Measurements from ENCODE around the gene FHAD1. TPM values are rescaled to one million over a fixed set of nuclear protein-coding genes. Genes with fewer than 3 reads are reported as not detected.

The FHAD1 gene
- total RNA-seq, 1 donor, result under 0.01 TPM

DNA sequence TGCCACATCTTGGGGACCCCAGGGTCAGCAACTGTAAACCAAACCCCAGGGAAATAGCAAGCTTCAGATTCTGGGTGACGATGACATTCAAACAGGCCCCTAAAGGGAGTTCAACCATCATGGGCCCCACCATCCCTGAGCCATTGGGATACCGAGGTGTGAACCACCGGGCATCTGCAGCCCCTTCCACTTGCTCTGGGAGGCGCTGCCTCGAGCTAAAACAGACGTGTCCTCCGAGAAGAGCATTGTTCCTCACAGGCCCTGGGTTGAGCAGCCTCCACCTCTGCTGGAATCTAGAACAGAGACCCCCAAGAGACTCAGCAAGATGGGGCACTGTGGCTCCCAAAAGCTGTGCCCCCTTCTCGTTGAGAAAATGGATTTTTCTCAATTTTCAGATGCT, 143.6 kb downstream of the FHAD1 start:
- no peak for DNase-seq (ENCODE audit: low read depth in 2 of 3, low spot score in 2 of 3)

DNA sequence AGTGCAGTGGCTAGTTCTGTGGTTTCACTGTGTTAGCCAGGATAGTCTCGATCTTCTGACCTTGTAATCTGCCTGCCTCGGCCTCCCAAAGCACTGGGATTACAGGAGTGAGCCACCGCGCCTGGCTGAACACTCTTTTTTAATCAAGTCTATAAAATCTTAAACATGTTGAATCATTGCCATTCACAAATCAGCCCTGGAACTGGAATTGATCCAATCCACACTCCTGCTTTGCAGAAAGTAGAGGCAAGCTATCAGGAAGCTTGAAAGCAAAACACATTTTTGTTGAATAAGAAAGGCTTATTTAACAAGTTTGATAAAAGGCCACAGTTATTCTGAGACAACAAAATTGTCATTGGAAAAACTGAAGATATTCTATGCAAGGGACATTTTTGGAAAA, 144.3 kb downstream of the FHAD1 start:
- no peak for DNase-seq (ENCODE audit: low read depth in 2 of 3, low spot score in 2 of 3)

DNA sequence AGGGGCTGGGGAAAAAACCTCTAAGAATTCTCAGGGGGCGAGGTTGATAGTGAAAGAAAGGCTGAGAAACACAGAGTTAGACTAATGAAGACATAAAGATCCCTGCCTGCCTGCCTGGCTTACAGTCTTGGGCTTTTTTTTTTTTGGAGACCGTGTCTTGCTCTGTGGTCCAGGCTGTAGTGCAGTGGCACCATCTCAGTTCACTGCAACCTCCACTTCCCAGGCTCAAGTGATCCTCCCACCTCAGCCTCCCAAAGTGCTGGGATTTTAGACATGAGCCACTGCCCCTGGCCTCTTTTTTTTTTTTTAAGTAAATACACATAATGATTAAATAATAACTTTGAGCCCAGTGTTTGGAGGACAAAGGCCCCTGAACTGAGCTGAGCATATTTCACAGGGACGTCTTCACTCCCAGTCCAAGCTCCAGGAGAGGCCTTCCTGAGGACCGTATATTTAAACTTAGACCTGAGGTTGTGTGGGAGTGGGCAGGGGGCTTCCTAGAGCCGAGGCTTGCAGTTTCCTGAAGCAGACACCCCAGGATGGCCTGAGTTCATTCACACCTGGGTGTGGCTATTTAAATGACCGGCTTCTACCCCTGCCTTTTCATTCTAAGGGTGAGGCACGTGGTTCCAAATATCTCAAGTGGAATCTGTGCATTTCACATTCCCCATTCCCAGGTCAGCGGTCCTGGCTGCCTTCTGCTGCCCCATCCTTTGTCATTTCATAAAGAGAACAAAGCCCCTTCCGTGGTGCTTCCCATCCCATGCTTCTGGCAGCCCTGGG, 146.6 kb downstream of the FHAD1 start:
- no peak for DNase-seq (ENCODE audit: low read depth in 2 of 3, low spot score in 2 of 3)

DNA sequence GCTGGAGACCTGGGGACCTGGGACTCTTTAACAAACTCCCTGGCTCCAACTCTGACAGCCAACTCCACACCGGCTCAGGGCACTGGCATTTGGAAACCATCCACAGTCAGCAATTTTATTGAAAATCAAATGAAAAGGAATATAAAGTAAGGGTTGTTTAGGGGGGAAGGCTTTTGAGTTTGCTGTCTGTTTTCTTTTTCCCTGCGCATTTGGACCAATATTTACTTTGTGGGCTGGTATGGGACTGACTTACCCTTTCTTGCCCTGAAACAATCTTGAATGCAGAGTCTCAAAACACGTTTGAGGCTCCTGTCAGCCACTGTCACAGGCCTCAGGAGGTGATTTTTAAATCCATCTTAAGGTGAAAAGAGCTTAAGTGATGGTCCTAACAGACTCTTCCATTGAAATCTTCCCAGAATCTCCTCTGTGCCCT, 147.3 kb downstream of the FHAD1 start:
- no peak for DNase-seq (ENCODE audit: low read depth in 2 of 3, low spot score in 2 of 3)

DNA sequence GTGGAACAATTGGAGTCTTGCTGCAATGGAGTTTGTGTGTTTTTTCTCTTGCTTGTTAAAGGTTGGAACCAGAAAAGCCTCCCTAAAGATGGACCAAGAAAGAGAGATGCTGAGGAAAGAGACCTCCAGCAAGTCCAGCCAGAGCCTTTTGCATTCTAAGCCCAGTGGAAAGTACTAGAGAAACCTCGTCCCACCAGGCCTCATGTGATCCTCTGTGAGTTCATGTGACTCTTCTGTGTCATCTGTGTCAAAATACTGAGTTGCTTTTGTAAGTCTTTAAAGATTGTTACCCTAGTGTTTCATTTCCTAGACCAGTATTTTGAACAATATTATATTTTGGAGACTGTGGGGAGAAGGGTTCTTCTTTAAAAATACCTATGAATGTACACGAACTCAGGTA, 150.2 kb downstream of the FHAD1 start:
- no peak for DNase-seq (ENCODE audit: low read depth in 2 of 3, low spot score in 2 of 3)

DNA sequence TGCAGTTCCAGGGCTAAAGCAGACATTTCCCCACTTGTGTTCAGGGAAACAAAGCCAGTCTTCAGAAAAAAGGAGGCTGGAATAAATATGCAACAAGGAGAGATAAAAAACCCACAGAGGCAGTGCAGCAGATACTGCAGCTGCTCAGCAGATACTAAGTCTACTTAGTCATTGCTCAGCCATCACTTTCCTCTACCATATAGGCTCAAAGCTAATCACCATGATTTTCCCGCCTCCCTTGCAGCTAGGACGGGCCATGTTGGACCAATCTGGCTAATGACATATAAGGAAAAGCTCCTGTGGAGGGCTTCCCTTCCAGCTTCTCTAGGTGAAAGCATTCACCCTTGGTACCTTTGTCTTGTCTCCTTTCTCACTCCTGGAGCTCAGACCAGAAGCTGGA, 152.7 kb downstream of the FHAD1 start:
- DNase-seq (ENCODE audit: low read depth in 2 of 3, low spot score in 2 of 3), result no peak

DNA sequence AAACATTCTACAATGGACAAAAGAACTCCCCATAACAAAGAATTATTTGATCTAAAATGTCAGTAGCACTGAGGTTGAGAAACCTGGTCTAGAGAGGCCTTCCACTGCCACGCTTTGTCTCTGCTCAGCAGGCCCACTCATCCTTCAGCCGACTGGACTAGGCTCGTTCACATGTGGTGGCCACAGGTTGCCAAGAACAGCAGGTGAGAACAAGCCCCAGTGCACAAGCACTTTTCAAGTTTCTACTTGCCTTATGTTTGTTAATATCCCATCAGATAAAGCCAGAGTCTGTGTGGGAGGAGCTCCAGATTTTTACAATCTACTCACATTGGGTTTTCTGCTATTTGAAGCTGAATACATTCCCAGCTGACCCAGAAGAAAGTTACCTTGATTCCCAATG, 153.6 kb downstream of the FHAD1 start:
- DNase-seq (ENCODE audit: low read depth in 2 of 3, low spot score in 2 of 3), result no peak

DNA sequence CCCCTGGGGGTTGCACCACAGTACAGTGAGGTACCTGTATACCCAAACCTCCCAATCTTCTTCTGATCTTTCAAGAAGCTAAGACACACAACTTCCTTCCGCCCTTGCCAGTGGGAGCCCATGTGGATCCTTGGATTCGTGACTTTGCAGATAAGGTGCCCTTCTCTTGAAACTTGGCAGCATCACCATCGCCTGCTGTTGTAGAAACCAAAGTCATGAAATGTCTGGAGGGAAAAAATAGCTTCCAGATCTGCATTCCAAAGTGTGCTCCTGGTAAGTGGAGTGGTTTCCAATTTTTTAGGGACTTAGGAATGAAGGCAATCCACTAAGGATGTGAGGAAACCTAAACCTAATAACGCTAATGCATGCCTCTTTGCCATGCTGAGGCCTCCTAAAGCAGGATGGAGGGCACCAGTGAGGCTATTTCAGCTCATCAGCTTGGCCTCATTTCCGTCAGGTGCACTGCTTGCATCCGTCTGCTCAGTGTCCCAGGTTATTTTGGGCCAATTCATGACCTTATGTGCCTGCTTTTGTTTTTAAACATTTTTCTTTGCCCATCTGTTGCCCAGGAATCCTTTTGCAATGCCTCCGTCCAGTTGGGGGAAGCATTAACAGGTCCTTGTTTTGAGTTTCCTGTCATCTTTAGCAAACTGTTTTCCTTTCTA, 154.5 kb downstream of the FHAD1 start:
- DNase-seq (ENCODE audit: low read depth in 2 of 3, low spot score in 2 of 3), result no peak

DNA sequence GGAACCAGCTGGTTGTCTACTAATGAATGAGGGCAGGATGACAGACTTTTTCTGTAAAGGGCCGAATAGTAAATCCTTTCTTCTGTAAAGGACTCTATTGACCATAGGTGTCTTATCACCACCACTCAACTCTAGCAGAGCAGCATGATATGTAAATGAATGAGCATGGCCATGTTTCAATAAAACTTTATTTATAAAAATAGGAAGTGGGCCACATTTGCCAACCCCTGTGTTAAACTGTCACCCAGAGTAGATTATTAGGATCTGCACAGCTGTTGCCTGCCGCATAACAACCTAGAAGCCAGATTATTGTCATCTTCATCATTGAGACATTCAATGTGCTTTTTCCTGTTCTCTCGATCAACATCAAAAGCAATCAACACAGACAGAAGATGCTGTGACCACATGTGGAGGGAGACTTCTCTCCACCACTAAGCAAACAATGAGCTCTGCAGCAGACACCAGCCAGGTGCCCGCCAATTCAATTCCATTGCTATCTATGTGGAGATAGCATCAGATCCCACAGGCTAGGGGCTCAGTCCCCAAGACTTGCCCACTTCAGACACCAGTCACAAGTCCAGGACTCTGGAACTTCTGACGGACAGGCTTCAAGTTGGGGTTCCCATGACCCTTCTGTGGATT, 155.9 kb downstream of the FHAD1 start:
- no peak for DNase-seq (ENCODE audit: low read depth in 2 of 3, low spot score in 2 of 3)

DNA sequence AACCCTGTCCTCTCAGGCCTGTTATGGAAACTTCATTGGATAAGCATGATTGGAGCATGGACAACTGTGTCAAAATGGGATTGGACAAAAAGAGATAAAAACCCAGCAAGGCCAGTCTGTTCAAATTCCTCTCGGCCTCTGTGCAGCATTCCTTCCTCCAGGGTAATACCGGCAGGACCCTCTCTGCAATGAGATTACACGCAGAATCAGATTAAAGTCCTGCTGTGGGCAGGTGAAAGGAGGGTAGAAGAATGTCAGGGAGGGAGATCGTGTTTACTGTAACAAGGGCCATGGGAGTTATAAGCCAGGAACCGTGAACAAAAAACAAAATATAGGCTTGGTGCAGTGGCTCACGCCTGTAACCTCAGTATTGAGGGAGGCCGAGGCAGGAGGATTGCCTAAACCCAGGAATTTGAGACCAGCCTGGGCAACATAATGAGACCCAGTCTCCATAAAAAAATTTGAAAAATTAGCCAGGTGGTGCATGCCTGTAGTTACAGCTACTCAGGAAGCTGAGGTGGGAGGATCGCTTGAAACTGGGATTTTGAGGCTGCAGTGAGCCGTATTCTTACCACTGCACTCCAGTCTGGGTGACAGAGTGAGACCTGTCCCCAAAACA, 157.0 kb downstream of the FHAD1 start:
- no peak for DNase-seq (ENCODE audit: low read depth in 2 of 3, low spot score in 2 of 3)

DNA sequence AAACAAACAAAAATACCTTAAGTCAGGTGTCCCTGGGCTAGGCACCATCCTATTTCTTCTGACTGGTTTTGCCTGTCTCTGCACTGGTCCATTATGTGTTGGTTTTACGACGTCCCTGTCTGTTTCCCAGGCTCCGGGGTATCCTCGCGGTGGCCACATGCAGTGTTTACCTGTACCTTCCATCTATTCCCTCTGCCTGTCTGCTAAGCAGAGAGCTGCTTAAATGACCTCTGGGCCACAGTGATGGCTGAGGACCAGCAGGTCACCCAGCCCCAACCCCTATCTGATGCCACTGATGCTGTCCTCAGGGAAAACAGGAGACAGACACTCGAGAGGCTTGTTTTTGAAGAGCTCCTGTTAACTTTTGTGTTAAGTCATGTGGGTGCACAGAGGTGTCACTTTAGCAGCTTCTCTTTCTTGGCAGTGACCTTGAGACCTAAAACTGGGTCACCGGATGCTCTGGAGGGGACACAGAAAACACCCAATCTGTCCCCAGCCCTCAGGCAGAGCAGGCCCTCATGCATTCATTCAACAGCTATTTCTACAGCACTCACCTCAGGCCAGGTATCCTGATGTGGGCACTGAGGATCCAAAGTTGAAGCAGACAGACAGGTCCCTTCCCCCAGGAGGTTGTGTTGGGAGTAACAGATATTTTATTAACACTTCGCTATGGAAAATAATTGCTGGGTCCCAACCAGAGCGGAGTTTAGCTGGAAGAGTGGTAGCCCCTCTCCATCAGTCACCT, 158.3 kb downstream of the FHAD1 start:
- DNase-seq (ENCODE audit: low read depth in 2 of 3, low spot score in 2 of 3), result no peak

DNA sequence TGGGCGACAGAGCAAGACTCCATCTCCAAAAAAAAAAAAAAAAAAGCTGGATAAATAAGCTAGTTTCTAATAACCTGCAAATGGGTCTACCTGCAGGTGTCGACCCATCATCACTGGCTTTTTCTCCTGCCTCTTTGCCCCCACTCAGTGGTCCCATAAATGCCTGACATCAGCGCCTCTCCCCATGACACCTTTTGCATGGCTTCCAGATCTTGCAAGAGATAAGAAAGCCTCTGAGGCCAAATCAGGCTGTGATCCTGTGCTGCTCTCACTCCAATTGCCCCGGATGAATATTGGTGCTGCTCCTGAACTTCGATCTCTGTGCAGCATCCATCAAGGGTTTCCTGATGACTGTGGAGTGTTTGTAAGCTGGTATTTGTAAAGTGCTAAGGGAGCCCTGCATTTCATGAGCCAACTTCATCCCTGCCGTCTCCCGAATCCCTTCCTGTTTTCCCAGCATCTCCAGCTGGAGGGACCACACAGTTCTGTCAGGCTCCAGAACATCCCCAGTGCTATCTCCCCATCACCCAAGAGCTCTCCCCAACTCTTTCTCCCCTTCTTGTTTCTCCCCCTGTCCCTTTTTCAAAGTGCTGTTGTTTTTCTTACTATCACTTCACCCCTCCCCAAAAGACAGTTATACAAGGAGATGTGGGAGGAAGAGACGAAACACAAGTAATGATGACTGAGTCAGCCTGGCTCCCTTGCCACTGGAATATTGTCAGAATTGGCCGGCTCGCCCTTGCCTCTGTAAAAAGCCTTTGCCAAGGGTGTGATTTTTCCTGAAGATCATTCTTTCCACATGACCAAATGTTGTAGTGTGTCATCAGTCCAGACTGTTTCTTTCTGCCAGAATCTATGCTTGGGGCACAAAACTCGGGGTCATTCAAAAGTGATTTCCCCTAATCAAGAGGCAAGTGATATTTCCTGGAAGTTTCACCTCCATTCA, 159.9 kb downstream of the FHAD1 start:
- DNase-seq (ENCODE audit: low read depth in 2 of 3, low spot score in 2 of 3), result no peak

DNA sequence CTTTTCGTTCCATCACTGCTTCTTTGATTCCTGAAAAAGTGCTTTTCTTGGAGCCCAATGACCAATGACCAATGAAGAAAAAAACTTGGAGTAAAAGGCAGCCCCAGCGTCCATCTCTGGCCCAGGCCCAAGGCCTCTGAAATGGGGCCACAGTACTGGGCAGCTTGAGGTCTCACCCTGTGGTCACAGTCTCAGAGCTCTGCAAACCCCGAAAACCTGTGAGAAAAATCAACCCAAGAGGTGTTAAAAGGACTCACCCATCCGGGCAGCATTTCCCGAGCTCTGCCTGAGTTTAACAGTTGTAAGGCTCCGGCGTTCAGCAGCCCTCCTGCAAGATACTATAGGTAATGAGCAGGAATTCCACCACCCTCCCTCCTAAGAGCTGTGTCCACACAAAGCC, 160.6 kb downstream of the FHAD1 start:
- no peak for DNase-seq (ENCODE audit: low read depth in 2 of 3, low spot score in 2 of 3)

DNA sequence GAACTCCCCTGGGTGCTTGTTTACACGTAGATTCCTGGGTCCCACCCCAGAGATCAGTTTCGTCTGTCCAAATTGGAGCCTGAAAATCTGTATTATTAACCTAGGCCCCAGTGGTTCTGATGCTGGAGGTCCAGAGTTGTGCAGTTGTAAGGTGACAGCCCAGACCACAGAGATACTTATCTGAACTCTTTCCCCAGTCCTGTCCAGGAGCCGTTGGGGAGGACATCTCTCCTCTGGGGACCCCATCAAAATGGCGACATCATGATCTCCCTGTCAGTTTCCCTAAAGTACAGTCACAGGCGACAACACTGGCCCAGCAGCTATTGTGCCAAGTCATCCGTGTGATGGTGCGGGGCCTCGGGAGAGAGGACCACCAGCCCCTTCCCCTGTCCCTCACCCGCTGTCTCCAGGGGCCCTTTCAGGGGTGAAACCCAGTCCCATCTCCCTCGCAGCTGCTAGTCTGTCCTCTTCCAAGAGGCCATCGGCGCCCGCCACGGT, 161.9 kb downstream of the FHAD1 start:
- no peak for DNase-seq (ENCODE audit: low read depth in 2 of 3, low spot score in 2 of 3)

DNA sequence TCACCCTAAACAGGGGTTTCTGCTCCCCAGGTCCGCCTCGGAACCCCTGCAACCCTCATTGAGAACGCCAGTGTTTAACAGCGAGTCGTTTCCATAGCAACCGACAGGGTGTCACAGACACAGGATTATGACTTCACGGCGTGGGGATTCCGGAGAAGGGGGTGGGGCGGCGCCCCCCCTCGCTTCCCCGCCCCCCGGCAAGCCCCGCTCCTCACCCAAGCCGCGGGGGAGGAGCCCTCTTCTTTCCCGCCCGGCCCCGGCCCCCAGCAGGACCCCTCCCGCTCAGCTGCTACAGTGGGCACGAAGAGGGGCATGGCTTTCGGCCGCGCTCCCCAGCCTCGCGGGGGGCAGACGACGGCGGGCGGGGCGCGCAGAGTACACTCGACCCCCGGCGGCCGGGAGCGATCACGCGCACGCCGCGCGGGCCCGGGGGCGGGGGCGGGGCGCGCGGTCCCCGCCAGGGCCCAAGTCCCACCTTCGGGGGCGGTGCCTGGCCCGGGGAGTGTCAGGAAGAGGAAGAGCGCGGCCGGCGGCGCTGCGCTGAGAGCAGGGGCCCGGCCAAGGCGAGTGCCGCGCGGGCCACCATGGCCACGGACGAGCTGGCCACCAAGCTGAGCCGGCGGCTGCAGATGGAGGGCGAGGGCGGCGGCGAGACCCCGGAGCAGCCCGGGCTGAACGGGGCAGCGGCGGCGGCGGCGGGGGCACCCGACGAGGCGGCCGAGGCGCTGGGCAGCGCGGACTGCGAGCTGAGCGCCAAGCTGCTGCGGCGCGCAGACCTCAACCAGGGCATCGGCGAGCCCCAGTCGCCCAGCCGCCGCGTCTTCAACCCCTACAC, 162.6 kb downstream of the FHAD1 start, which contains the start of gene EFHD2:
Gene EFHD2 (plus strand): TSS at position 501 of the 835 bp plus-strand sequence. CDS start 84 bp downstream, at position 585.
- DNase-seq (ENCODE audit: low read depth in 2 of 3, low spot score in 2 of 3), result peak; percentile 89 to 95 (median 93)

DNA sequence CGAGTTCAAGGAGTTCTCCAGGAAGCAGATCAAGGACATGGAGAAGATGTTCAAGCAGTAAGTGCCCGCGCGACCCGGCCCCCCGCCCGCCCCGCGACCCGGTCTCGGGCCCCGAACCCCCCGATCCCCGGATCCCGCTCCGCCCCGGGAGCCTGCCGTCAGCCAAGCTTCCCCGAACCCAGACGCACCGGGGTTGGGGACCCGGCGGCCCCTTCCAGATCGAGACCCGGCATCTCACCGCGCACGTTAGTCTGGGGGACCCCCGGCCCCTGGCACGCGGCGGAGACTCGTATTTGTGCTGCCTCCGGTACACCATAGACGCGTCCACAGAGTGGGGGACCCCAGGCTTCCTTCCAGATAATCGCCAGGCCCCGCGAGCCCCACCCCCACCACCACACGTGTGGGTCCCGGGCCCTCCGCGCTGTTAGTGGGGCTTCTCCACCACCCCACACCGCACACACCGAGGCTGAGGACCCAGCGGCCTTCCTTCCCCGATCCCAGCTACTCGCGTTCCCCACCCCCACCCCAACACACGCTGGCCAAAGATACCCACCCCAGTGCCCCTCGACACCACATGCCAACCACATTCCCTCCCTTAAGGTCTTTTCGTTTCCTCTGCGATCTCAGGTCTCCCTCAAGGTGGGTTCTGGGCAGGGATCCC, 163.3 kb downstream of the FHAD1 start:
- peak in 1 of 3 donors; percentile 20 for DNase-seq (ENCODE audit: low read depth in 2 of 3, low spot score in 2 of 3)

DNA sequence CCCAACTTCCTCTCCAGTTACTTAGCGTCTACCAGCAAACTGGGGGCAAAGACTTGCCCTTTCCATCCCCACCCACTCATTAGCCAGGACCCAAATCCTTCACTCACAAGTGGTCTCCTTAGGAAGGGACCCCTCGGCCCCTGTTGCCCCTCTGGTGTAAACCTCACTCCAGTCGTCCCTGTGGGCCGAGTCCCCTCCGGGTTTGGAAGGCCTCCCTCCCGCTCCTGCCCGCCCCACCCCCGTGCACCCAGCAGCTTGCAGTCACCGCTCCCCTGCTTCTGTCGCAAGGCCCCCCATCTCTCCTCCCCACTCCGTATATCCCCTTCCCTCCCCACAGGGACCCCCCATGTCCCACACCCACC, 163.8 kb downstream of the FHAD1 start:
- DNase-seq (ENCODE audit: low read depth in 2 of 3, low spot score in 2 of 3), result no peak

DNA sequence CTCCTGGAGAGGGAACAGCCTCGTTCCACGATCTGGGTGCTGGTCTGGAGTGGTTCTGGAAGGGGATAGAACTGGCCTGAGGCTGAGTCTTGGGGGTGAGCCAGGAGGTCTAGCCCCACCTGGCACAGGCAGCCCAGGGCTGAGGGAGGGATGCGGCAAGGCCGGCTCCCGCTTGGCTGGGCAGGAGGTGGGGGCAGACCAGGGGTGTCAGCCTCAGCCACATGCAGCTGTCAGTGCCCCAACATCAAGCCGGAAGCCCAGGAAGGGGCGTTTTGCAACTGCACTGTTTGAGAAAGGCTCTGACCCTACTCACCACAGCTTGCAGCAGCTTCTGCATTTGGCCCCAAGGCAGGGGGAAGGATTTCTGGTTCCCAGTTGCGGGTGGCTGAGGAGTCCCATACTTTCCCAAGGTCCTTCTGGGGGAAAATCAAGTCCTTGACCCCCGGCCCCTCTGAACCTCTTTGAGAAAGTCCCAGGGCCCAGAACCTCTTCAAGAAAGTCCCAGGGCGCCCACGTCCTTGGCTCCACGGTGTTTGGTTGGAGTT, 164.6 kb downstream of the FHAD1 start:
- peak in 2 of 3 donors; percentile 76 to 89 for DNase-seq (ENCODE audit: low read depth in 2 of 3, low spot score in 2 of 3)
